ENCODE measurements around the gene HNRNPUL1.

- TF ChIP-seq CTCF (IDR thresholded peaks at IDR 0.05; ENCODE audit: low read length) (no peak), EZH2 (IDR thresholded peaks at IDR 0.05; ENCODE audit: borderline replicate concordance, low read length) (no peak)
Observed at GRCh38 chr19:41324921-41325639, 60.9 kb downstream of the HNRNPUL1 start.
